ENCODE measurements around the gene RPS6KA5.

Gene RPS6KA5

DNA sequence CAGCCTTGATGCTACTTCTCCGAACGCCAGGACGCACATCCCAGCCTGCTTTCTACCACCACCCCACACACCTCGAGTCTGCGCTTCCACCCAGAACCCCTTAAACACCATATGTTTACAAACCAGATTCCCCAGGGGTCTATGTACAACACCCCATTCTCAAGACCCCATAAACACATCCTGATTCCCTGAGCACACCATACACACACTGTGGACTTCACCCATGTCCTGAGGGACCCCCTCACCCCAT, 244.9 kb downstream of the RPS6KA5 start:
- Histone ChIP-seq H3K4me2 (ENCODE audit: low read length) (peak overlapping the region; percentile 89), H2BK120ac (ENCODE audit: insufficient read depth, low read length, poor library complexity) (peak overlapping the region; percentile 37), H2BK12ac (ENCODE audit: low read length) (no peak overlapping the region), H2AFZ (ENCODE audit: insufficient read depth, low read length, poor library complexity) (peak overlapping the region; percentile 18), H4K12ac (ENCODE audit: low read depth, low read length) (peak overlapping the region; percentile 75), H3K4me3 (ENCODE audit: low read depth, low read length) (peak overlapping the region; percentile 85), H3K9me3 (ENCODE audit: insufficient read depth, low read depth, low read length) (no peaks in the 10 kb centered on the region), H3K27ac (ENCODE audit: low read depth, low read length) (no peak overlapping the region), H3K27me3 (ENCODE audit: insufficient read depth, low read length) (no peaks in the 10 kb centered on the region), H3K79me1 (ENCODE audit: low read length) (peaks cover 25% of the 10 kb centered on the region), H3K18ac (ENCODE audit: low read length) (peak overlapping the region; percentile 3), H3K9ac (ENCODE audit: low read length) (peak overlapping the region; percentile 80), H4K8ac (ENCODE audit: low read depth, low read length) (peak overlapping the region; percentile 90), H3K4ac (ENCODE audit: low read depth, low read length) (peak overlapping the region; percentile 86), H2BK5ac (ENCODE audit: low read depth, low read length, poor library complexity) (no peak overlapping the region), H3K79me2 (ENCODE audit: control insufficient read depth, insufficient read depth, low read length, poor library complexity) (peaks cover 20% of the 10 kb centered on the region), H4K91ac (ENCODE audit: low read depth, low read length) (peak overlapping the region; percentile 93), H3K14ac (ENCODE audit: low read length) (peak overlapping the region; percentile 12), H3K36me3 (ENCODE audit: control insufficient read depth in 1 of 2, insufficient read depth in 2 of 2, low read length in 2 of 2) (no peaks in the 10 kb centered on the region), H2AK5ac (ENCODE audit: low read length) (peak overlapping the region; percentile 75), H3K23ac (ENCODE audit: low read length) (no peak overlapping the region), H3K4me1 (ENCODE audit: control insufficient read depth in 1 of 2, insufficient read depth in 2 of 2, low read length in 2 of 2) (peaks cover 18 to 40% of the 10 kb centered on the region in 2 experiments)
- no peak for DNase-seq
- no CpG with 5 or more reads among the region's 5 CpGs for WGBS (ENCODE audit: extremely low coverage, insufficient coverage, insufficient read length)

DNA sequence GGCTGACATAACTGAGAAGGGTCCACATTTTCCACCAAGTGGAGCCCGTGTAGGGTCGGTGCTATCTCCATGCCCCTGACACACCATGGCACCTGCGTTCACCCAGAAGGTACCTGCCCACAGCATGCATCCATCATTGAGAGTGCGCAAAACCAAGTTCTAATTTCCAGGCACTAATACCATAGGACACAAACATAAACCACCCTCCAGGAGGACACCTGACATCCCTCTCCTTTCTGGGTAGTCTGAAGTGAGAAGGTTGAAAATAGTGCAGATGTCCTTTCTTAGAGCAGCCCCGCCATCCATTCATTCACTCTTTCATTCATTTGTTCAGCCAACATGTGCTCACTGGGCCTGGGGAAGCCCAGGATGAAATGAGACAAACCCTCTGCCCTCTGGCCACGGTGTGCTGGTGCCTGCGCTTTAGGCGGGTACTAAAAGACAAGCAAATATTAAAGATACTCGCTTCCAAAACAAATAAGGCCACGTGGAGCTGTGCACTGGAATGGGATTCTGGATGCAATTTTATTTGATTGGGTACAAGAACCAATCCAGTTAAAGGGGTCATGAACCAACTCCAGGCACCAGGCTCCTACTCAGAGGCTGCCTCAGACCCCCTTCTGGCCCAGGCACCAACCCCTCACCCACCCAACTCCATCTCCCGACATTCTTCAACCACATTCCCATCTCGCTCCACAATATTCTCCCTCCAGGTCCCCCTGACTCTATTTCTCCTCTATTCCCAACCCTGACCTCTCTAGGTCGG, 245.5 kb downstream of the RPS6KA5 start:
- Histone ChIP-seq H3K9me3 (ENCODE audit: insufficient read depth, low read depth, low read length) (no peaks in the 10 kb centered on the region), H2AK5ac (ENCODE audit: low read length) (no peak overlapping the region), H3K4me2 (ENCODE audit: low read length) (peak overlapping the region; percentile 89), H3K27ac (ENCODE audit: low read depth, low read length) (no peak overlapping the region), H3K79me1 (ENCODE audit: low read length) (peaks cover 21% of the 10 kb centered on the region), H3K9ac (ENCODE audit: low read length) (peak overlapping the region; percentile 80), H3K79me2 (ENCODE audit: control insufficient read depth, insufficient read depth, low read length, poor library complexity) (peaks cover 20% of the 10 kb centered on the region), H3K14ac (ENCODE audit: low read length) (peak overlapping the region; percentile 12), H3K18ac (ENCODE audit: low read length) (no peak overlapping the region), H3K27me3 (ENCODE audit: insufficient read depth, low read length) (no peaks in the 10 kb centered on the region), H4K12ac (ENCODE audit: low read depth, low read length) (no peak overlapping the region), H2AFZ (ENCODE audit: insufficient read depth, low read length, poor library complexity) (no peak overlapping the region), H2BK12ac (ENCODE audit: low read length) (no peak overlapping the region), H2BK5ac (ENCODE audit: low read depth, low read length, poor library complexity) (no peak overlapping the region), H3K4me1 (ENCODE audit: control insufficient read depth in 1 of 2, insufficient read depth in 2 of 2, low read length in 2 of 2) (peaks cover 14 to 35% of the 10 kb centered on the region in 2 experiments), H3K36me3 (ENCODE audit: control insufficient read depth in 1 of 2, insufficient read depth in 2 of 2, low read length in 2 of 2) (no peaks in the 10 kb centered on the region), H4K8ac (ENCODE audit: low read depth, low read length) (peak overlapping the region; percentile 90), H2BK120ac (ENCODE audit: insufficient read depth, low read length, poor library complexity) (no peak overlapping the region), H3K4ac (ENCODE audit: low read depth, low read length) (peak overlapping the region; percentile 86), H3K4me3 (ENCODE audit: low read depth, low read length) (peak overlapping the region; percentile 85), H3K23ac (ENCODE audit: low read length) (no peak overlapping the region), H4K91ac (ENCODE audit: low read depth, low read length) (peak overlapping the region; percentile 93)
- DNase-seq: no peak
- 100% methylated on average over 2 of the region's 13 CpGs for WGBS (ENCODE audit: extremely low coverage, insufficient coverage, insufficient read length)

DNA sequence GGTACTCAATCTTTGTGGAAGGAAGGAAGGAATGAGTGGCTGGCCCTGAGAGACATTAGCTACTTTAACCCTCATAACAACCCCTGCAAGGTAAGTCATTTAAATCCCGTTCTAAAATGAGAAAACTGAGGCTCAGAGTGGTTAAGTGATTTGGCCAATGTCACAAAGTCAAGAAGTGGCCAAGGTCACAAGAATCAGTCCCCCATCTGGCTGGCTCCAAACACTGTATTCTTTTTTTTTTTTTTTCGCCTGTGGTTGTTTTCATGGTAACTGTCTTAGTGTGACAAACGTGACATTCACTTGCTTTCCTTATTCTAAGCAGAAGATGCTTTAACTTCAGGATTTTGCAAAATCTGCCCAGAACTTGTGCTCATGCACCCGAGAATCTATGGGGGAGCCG, 247.0 kb downstream of the RPS6KA5 start:
- peaks cover 17% of the 10 kb centered on the region for H3K79me1 ChIP-seq (ENCODE audit: low read length)
- peaks cover 17 to 32% of the 10 kb centered on the region in 2 experiments for H3K4me1 ChIP-seq (ENCODE audit: control insufficient read depth in 1 of 2, insufficient read depth in 2 of 2, low read length in 2 of 2)
- no peak overlapping the region for H2BK12ac ChIP-seq (ENCODE audit: low read length)
- H3K14ac ChIP-seq (ENCODE audit: low read length): no peak overlapping the region
- H3K27me3 ChIP-seq (ENCODE audit: insufficient read depth, low read length): no peaks in the 10 kb centered on the region
- H3K27ac ChIP-seq (ENCODE audit: low read depth, low read length): no peak overlapping the region
- H3K79me2 ChIP-seq (ENCODE audit: control insufficient read depth, insufficient read depth, low read length, poor library complexity): peaks cover 23% of the 10 kb centered on the region
- no peak overlapping the region for H3K18ac ChIP-seq (ENCODE audit: low read length)
- H3K36me3 ChIP-seq (ENCODE audit: control insufficient read depth in 1 of 2, insufficient read depth in 2 of 2, low read length in 2 of 2): no peaks in the 10 kb centered on the region
- DNase-seq: no peak
- H3K4me2 ChIP-seq (ENCODE audit: low read length): no peak overlapping the region
- no peak overlapping the region for H3K4me3 ChIP-seq (ENCODE audit: low read depth, low read length)
- no peak overlapping the region for H3K23ac ChIP-seq (ENCODE audit: low read length)
- H4K8ac ChIP-seq (ENCODE audit: low read depth, low read length): no peak overlapping the region
- no peak overlapping the region for H4K12ac ChIP-seq (ENCODE audit: low read depth, low read length)
- no peaks in the 10 kb centered on the region for H3K9me3 ChIP-seq (ENCODE audit: insufficient read depth, low read depth, low read length)
- H3K4ac ChIP-seq (ENCODE audit: low read depth, low read length): no peak overlapping the region
- H3K9ac ChIP-seq (ENCODE audit: low read length): no peak overlapping the region
- H2AFZ ChIP-seq (ENCODE audit: insufficient read depth, low read length, poor library complexity): no peak overlapping the region
- no CpG with 5 or more reads among the region's 5 CpGs for WGBS (ENCODE audit: extremely low coverage, insufficient coverage, insufficient read length)
- H2BK5ac ChIP-seq (ENCODE audit: low read depth, low read length, poor library complexity): no peak overlapping the region
- no peak overlapping the region for H4K91ac ChIP-seq (ENCODE audit: low read depth, low read length)
- no peak overlapping the region for H2AK5ac ChIP-seq (ENCODE audit: low read length)
- no peak overlapping the region for H2BK120ac ChIP-seq (ENCODE audit: insufficient read depth, low read length, poor library complexity)

DNA sequence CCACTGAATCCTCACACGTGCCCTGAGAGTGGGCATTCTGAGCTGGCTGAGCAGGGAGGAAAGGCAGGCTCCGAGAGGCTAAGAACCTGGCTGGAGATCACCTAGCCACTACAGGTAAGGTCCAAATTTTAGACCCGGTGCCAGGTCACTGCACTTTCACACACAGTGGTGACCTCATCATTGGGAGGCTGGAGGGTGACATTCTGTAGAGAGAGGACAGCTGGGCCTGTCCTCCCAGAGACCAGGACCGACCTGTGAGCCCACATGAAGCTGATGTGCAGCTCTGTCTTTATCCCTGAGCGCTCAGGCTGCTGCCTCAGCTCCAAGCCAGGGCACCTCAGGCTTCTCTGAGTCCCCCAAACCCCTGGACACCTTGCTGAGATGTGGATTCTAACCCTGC, 248.3 kb downstream of the RPS6KA5 start:
- Histone ChIP-seq H2AK5ac (ENCODE audit: low read length) (peak overlapping the region; percentile 26), H3K9ac (ENCODE audit: low read length) (no peak overlapping the region), H3K36me3 (ENCODE audit: control insufficient read depth in 1 of 2, insufficient read depth in 2 of 2, low read length in 2 of 2) (no peaks in the 10 kb centered on the region), H3K4me2 (ENCODE audit: low read length) (no peak overlapping the region), H3K79me1 (ENCODE audit: low read length) (peaks cover 21% of the 10 kb centered on the region), H3K27me3 (ENCODE audit: insufficient read depth, low read length) (no peaks in the 10 kb centered on the region), H3K4me1 (ENCODE audit: control insufficient read depth in 1 of 2, insufficient read depth in 2 of 2, low read length in 2 of 2) (peaks cover 24 to 41% of the 10 kb centered on the region in 2 experiments), H3K4me3 (ENCODE audit: low read depth, low read length) (no peak overlapping the region), H2BK120ac (ENCODE audit: insufficient read depth, low read length, poor library complexity) (no peak overlapping the region), H3K79me2 (ENCODE audit: control insufficient read depth, insufficient read depth, low read length, poor library complexity) (peaks cover 26% of the 10 kb centered on the region), H3K27ac (ENCODE audit: low read depth, low read length) (no peak overlapping the region), H3K23ac (ENCODE audit: low read length) (no peak overlapping the region), H3K18ac (ENCODE audit: low read length) (peak overlapping the region; percentile 33), H4K8ac (ENCODE audit: low read depth, low read length) (no peak overlapping the region), H4K91ac (ENCODE audit: low read depth, low read length) (peak overlapping the region; percentile 25), H2AFZ (ENCODE audit: insufficient read depth, low read length, poor library complexity) (no peak overlapping the region), H3K14ac (ENCODE audit: low read length) (peak overlapping the region; percentile 20), H2BK12ac (ENCODE audit: low read length) (peak overlapping the region; percentile 17), H2BK5ac (ENCODE audit: low read depth, low read length, poor library complexity) (no peak overlapping the region), H3K4ac (ENCODE audit: low read depth, low read length) (peak overlapping the region; percentile 43), H4K12ac (ENCODE audit: low read depth, low read length) (peak overlapping the region; percentile 43), H3K9me3 (ENCODE audit: insufficient read depth, low read depth, low read length) (no peaks in the 10 kb centered on the region)
- no CpG with 5 or more reads among the region's 5 CpGs for WGBS (ENCODE audit: extremely low coverage, insufficient coverage, insufficient read length)
- no peak for DNase-seq
